Measurements from ENCODE around the gene LRRC8E. TPM values are rescaled to one million over a fixed set of nuclear protein-coding genes. Genes with fewer than 3 reads are reported as not detected.

LRRC8E gene
- total and polyA plus RNA-seq, 2 of the 8 experiments (the other 6 are each of a cell fraction or from before 2014, with no cell fraction given): 2.7 to 2.9 TPM

GRCh38 chr19:7932276-7932929 is 44.1 kb downstream of the LRRC8E start:
- Histone ChIP-seq H2AK5ac (ENCODE audit: low read depth, low read length) (no peak overlapping the region), H3K4me2 (ENCODE audit: insufficient read depth in 1 of 2, low read depth in 2 of 2, low read length in 2 of 2) (no peak overlapping the region), H3K56ac (replicated peaks; ENCODE audit: insufficient read length, low read depth, low read length) (no peak overlapping the region), H4K5ac (ENCODE audit: insufficient read length, low read depth, low read length) (no peak overlapping the region), H2BK15ac (ENCODE audit: low read length) (no peak overlapping the region), H4K91ac (replicated peaks; ENCODE audit: insufficient read length, low read length) (no peak overlapping the region), H3K36me3 (ENCODE audit: control insufficient read depth in 2 of 4, insufficient read depth in 4 of 4, low read length in 3 of 4) (peaks cover 26 to 68% (median 49%) of the 10 kb centered on the region in 4 experiments), H3K79me2 (ENCODE audit: control insufficient read depth in 1 of 2, insufficient read depth in 2 of 2, low read length in 2 of 2) (no peaks in the 10 kb centered on the region), H2BK20ac (ENCODE audit: low read length) (no peak overlapping the region), H2AFZ (ENCODE audit: low read length) (no peak overlapping the region), H3K4me1 (replicated peaks in 1 of 4; ENCODE audit: control insufficient read depth in 3 of 4, insufficient read depth in 4 of 4, low read length in 3 of 4) (no peaks in the 10 kb centered on the region; a peak in 1 of 7 replicates), H3K9ac (replicated peaks in 1 of 4; ENCODE audit: extremely low read depth in 1 of 4, low read depth in 3 of 4, low read length in 3 of 4) (no peak overlapping the region), H3K4ac (replicated peaks; ENCODE audit: insufficient read length, low read depth, low read length) (no peak overlapping the region), H4K8ac (ENCODE audit: extremely low read depth, insufficient read depth, low read length) (no peak overlapping the region), H2BK5ac (ENCODE audit: low read depth, low read length) (no peak overlapping the region), H3K9me3 (ENCODE audit: insufficient read depth in 2 of 2, low read depth in 1 of 2, low read length in 1 of 2) (no peaks in the 10 kb centered on the region), H2BK12ac (ENCODE audit: low read depth, low read length) (no peak overlapping the region), H3K14ac (ENCODE audit: insufficient read length) (no peak overlapping the region), H2BK120ac (replicated peaks; ENCODE audit: low read depth, low read length) (no peak overlapping the region), H3K18ac (ENCODE audit: extremely low read depth, low read length) (no peak overlapping the region), H3K79me1 (ENCODE audit: low read depth, low read length) (no peaks in the 10 kb centered on the region), H3K23ac (ENCODE audit: insufficient read length) (no peak overlapping the region), H3K27me3 (replicated peaks in 1 of 4; ENCODE audit: control insufficient read depth in 3 of 4, extremely low read depth in 1 of 4, insufficient read depth in 3 of 4, low read length in 3 of 4) (no peaks in the 10 kb centered on the region), H3K23me2 (ENCODE audit: low read depth, low read length) (no peaks in the 10 kb centered on the region), H4K20me1 (replicated peaks in 1 of 2; ENCODE audit: control insufficient read depth in 1 of 2, insufficient read depth in 2 of 2, low read length in 2 of 2) (peaks cover 6 to 14% of the 10 kb centered on the region in 2 experiments), H3K4me3 (ENCODE audit: extremely low read depth in 1 of 4, insufficient read depth in 2 of 4, low read depth in 3 of 4, low read length in 4 of 4) (no peak overlapping the region), H3K27ac (ENCODE audit: low read depth, low read length) (no peak overlapping the region)
- POLR2A ChIA-PET (ENCODE audit: partially characterized antibody): interaction anchor here (0.7 to 10.4 kb wide), 4 partner anchors 9 to 189 kb away, joined by 3 to 205 read pairs (median 10); partner anchors contain the start of genes SNAPC2 and TIMM44
- WGBS, 2 experiments (ENCODE audit: extremely low coverage in 1 of 2, insufficient coverage in 1 of 2, insufficient read length in 1 of 2, insufficient replicate concordance in 2 of 2, low coverage in 1 of 2, low lambda C conversion rate in 2 of 2, missing lambda C conversion rate in 1 of 2): 96% methylated on average over 30 of the region's 32 CpGs; no CpG with 5 or more reads in 1 of the 2 experiments
- TF ChIP-seq POLR2A (IDR thresholded peaks at IDR 0.05; ENCODE audit: control extremely low read depth in 1 of 2, low read depth in 2 of 2, low read length in 2 of 2) (no peak), TCF12 (IDR thresholded peaks at IDR 0.05; ENCODE audit: low read depth, low read length) (no peak), CEBPB (IDR thresholded peaks at IDR 0.05; ENCODE audit: low read depth, low read length) (no peak)
- DNase-seq (ENCODE audit: low read depth in 1 of 2, low spot score in 2 of 2): no peak
- CTCF ChIA-PET (ENCODE audit: partially characterized antibody): interaction anchor here (1.2 to 4.1 kb wide), 4 partner anchors 12 to 164 kb away, joined by 3 to 28 read pairs (median 4); partner anchors contain the start of genes SNAPC2 and TIMM44
- FAIRE-seq: no peak

All from H1 (cell line).